Right lobe of liver (tissue), 4 donors: Measurements from ENCODE around the gene TIMM8B.

Experiments used
- CTCF ChIP-seq, 4 donors: fragments of 200-600 bp in 3 of 4; fragments of 450-650 bp in 1 of 4; IDR thresholded peaks; one replicate each; pipeline versions ENCODE4 v1.5.1 to v1.8.0; 2016 to 2022; ENCODE audit warnings: antibody characterized with exemption in 4 of 4, mild to moderate bottlenecking in 2 of 4
- POLR2A ChIP-seq: fragments of 450-650 bp; IDR thresholded peaks from one replicate; pipeline ENCODE4 v1.6.1; 2017; ENCODE audit warnings: antibody characterized with exemption, mild to moderate bottlenecking
- donor health status: DM: no; HTN: no; CAD: no.
- donor health status: DM: no; HTN: no; CAD: no.
- donor health status: DM: no; HTN: yes; CAD: no.

DNA sequence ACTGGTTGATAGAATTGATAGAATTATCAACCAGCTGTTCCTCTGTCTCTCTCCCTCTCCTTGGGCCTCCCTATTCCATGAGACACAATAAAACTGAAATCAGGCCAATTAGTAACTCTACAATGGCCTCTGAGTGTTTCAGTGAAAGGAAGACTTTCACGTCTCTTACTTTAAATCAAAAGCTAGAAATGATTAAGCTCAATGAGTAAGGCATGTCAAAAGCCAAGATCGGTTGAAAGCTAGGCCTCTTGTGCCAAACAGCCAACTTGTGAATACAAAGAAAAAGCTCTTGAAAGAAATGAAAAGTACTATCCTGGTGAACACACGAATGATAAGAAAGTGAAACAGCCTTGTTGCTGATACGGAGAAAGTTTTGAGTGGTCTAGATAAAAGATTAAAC, 29.4 kb downstream of the TIMM8B start:
- TF ChIP-seq CTCF (IDR thresholded peaks at IDR 0.05) (no peak), POLR2A (no peak)
